ENCODE data around the gene GAGE10. TPM values are rescaled to one million over a fixed set of nuclear protein-coding genes. Genes with fewer than 3 reads are reported as not detected.
"Not testable (repeated sequence)": the region's sequence is repeated elsewhere in the genome, so short reads cannot be mapped to it uniquely, and the experiment has no call there.

Gene GAGE10
- total RNA-seq, 1 experiment from 2014 or later, result not detected

- Mint-ChIP-seq H3K4me3 (ENCODE audit: unreplicated experiment) (no peak overlapping the region), H3K4me1 (ENCODE audit: insufficient read depth, unreplicated experiment) (no peaks in the 10 kb centered on the region)
Measured at GRCh38 chrX:49291615-49292337, 11.7 kb upstream of the GAGE10 start.

GRCh38 chrX:49292400-49293362, 10.8 kb upstream of the GAGE10 start:
- no peak overlapping the region for H3K4me3 Mint-ChIP-seq (ENCODE audit: unreplicated experiment)
- CTCF ChIA-PET, result interaction anchor here (1.3 to 1.7 kb wide), 2 partner anchors 464 to 547 kb away, joined by 3 to 5 read pairs; no protein-coding TSS in a partner anchor
- H3K36me3 Mint-ChIP-seq (ENCODE audit: insufficient read depth, unreplicated experiment), result no peaks in the 10 kb centered on the region
- BruUV-seq (replicated peaks), result no TSS peak
- no peaks in the 10 kb centered on the region for H3K4me1 Mint-ChIP-seq (ENCODE audit: insufficient read depth, unreplicated experiment)
- H3K27me3 Mint-ChIP-seq (ENCODE audit: insufficient read depth, unreplicated experiment), result peaks cover 18% of the 10 kb centered on the region
- intact Hi-C loops (cut with micrococcal nuclease), result loop anchor here (1.0 to 5.0 kb wide), 2 partner anchors 462 to 545 kb away; no protein-coding TSS in a partner anchor
- H3K27ac Mint-ChIP-seq (ENCODE audit: low read depth, unreplicated experiment), result no peak overlapping the region
- no peak for DNase-seq (ENCODE audit: unreplicated experiment)
- TF ChIP-seq CTCF (IDR thresholded peaks at IDR 0.05; ENCODE audit: unreplicated experiment), result no peak
- no peaks in the 10 kb centered on the region for H3K9me3 Mint-ChIP-seq (ENCODE audit: unreplicated experiment)
- POLR2A ChIA-PET, result no interaction called here

More at GRCh38 chrX:49291615-49292337, 11.7 kb upstream of the GAGE10 start:
- POLR2A ChIA-PET, result no interaction called here
- peak; percentile 57 for DNase-seq (ENCODE audit: unreplicated experiment)
- H3K9me3 Mint-ChIP-seq (ENCODE audit: unreplicated experiment), result no peaks in the 10 kb centered on the region
- peaks cover 13% of the 10 kb centered on the region for H3K27me3 Mint-ChIP-seq (ENCODE audit: insufficient read depth, unreplicated experiment)
- intact Hi-C loops (cut with micrococcal nuclease), result loop anchor here (1.0 to 5.0 kb wide), 2 partner anchors 463 to 546 kb away; no protein-coding TSS in a partner anchor
- H3K36me3 Mint-ChIP-seq (ENCODE audit: insufficient read depth, unreplicated experiment), result no peaks in the 10 kb centered on the region
- peak; percentile 52 for TF ChIP-seq CTCF (IDR thresholded peaks at IDR 0.05; ENCODE audit: unreplicated experiment)
- BruUV-seq (replicated peaks), result no TSS peak
- CTCF ChIA-PET, result interaction anchor here (0.6 to 1.7 kb wide), 9 partner anchors 17 to 547 kb away, joined by 3 to 5 read pairs (median 3); no protein-coding TSS in a partner anchor
- no peak overlapping the region for H3K27ac Mint-ChIP-seq (ENCODE audit: low read depth, unreplicated experiment)

- H3K27me3 Mint-ChIP-seq (ENCODE audit: insufficient read depth, unreplicated experiment), result peaks cover 45% of the 10 kb centered on the region
- POLR2A ChIA-PET; DNase-seq (ENCODE audit: unreplicated experiment); H3K4me1 Mint-ChIP-seq (ENCODE audit: insufficient read depth, unreplicated experiment); H3K4me3 Mint-ChIP-seq (ENCODE audit: unreplicated experiment); intact Hi-C loops (cut with micrococcal nuclease); H3K36me3 Mint-ChIP-seq (ENCODE audit: insufficient read depth, unreplicated experiment); BruUV-seq (replicated peaks); H3K9me3 Mint-ChIP-seq (ENCODE audit: unreplicated experiment); CTCF ChIA-PET; H3K27ac Mint-ChIP-seq (ENCODE audit: low read depth, unreplicated experiment): not testable (repeated sequence)
Measured at GRCh38 chrX:49299293-49299692, 4.2 kb upstream of the GAGE10 start.

GRCh38 chrX:49300703-49301102, 2.7 kb upstream of the GAGE10 start:
- intact Hi-C loops (cut with micrococcal nuclease), result no loop called here
- TF ChIP-seq CTCF (IDR thresholded peaks at IDR 0.05; ENCODE audit: unreplicated experiment), result no peak
- ChIA-PET CTCF (no interaction called here), POLR2A (no interaction called here)
- BruUV-seq (replicated peaks), result no TSS peak
- H3K27me3 Mint-ChIP-seq (ENCODE audit: insufficient read depth, unreplicated experiment), result peaks cover 42% of the 10 kb centered on the region
- no peaks in the 10 kb centered on the region for H3K4me1 Mint-ChIP-seq (ENCODE audit: insufficient read depth, unreplicated experiment)
- no peak overlapping the region for H3K27ac Mint-ChIP-seq (ENCODE audit: low read depth, unreplicated experiment)
- no peaks in the 10 kb centered on the region for H3K9me3 Mint-ChIP-seq (ENCODE audit: unreplicated experiment)
- H3K36me3 Mint-ChIP-seq (ENCODE audit: insufficient read depth, unreplicated experiment), result no peaks in the 10 kb centered on the region
- no peak for DNase-seq (ENCODE audit: unreplicated experiment)
- H3K4me3 Mint-ChIP-seq (ENCODE audit: unreplicated experiment), result no peak overlapping the region

GRCh38 chrX:49307775-49308174, 4.3 kb downstream of the GAGE10 start:
- not testable (repeated sequence) for H3K27ac Mint-ChIP-seq (ENCODE audit: low read depth, unreplicated experiment); BruUV-seq (replicated peaks); H3K9me3 Mint-ChIP-seq (ENCODE audit: unreplicated experiment)

More at GRCh38 chrX:49307775-49308174, 4.3 kb downstream of the GAGE10 start:
- Mint-ChIP-seq H3K27me3 (ENCODE audit: insufficient read depth, unreplicated experiment) (peaks cover 13% of the 10 kb centered on the region), H3K4me1 (ENCODE audit: insufficient read depth, unreplicated experiment) (peaks cover 15% of the 10 kb centered on the region)
- DNase-seq (ENCODE audit: unreplicated experiment); H3K36me3 Mint-ChIP-seq (ENCODE audit: insufficient read depth, unreplicated experiment); CTCF ChIA-PET; intact Hi-C loops (cut with micrococcal nuclease); POLR2A ChIA-PET; H3K4me3 Mint-ChIP-seq (ENCODE audit: unreplicated experiment): not testable (repeated sequence)

Measured in MCF 10A (cell line).